Stimulated activated CD4-positive, alpha-beta T cell treated with anti-CD3 and anti-CD28 coated beads, Interleukin-1b, Interleukin-23, amount 100 ng/mL, for 1 hour (primary cell): ENCODE results near the gene RHOT2.
A peak's percentile ranks its signal among the peaks of the same experiment; 100 is the strongest.
"Not testable (repeated sequence)": the region's sequence is repeated elsewhere in the genome, so short reads cannot be mapped to it uniquely, and the experiment has no call there.

Experiments used
- DNase-seq, 2 donors: peaks; one replicate each; pipeline ENCODE4 v3.0.0-alpha.2; 2020; ENCODE audit warnings: low read depth in 2 of 2

Gene RHOT2

GRCh38 chr16:680967-681745 lies 13.2 kb downstream of the RHOT2 start:
- no peak for DNase-seq

GRCh38 chr16:681746-682427 lies 14.0 kb downstream of the RHOT2 start:
- no peak for DNase-seq

- no peak for DNase-seq
These were observed 14.8 kb downstream of the RHOT2 start for GRCh38 chr16:682493-683395.

- DNase-seq, result no peak
These were observed 15.6 kb downstream of the RHOT2 start for GRCh38 chr16:683396-684070.

- peak; percentile 91 to 98 for DNase-seq
These were observed 16.3 kb downstream of the RHOT2 start, which contains the start of gene JMJD8 for GRCh38 chr16:684071-684794. Gene JMJD8 (minus strand): TSS chr16:684334. CDS start chr16:684319, 15 bp downstream.

GRCh38 chr16:684961-685696 lies 17.2 kb downstream of the RHOT2 start:
- DNase-seq, result no peak

- DNase-seq, result no peak
These were observed 18.0 kb downstream of the RHOT2 start for GRCh38 chr16:685967-686366.

- DNase-seq, result no peak
These were observed 18.7 kb downstream of the RHOT2 start for GRCh38 chr16:686459-687260.

GRCh38 chr16:687499-687898 lies 19.6 kb downstream of the RHOT2 start:
- no peak for DNase-seq

GRCh38 chr16:689175-689897 lies 21.4 kb downstream of the RHOT2 start:
- DNase-seq, result no peak

- DNase-seq, result not testable (repeated sequence)
These were observed 23.3 kb downstream of the RHOT2 start for GRCh38 chr16:691242-691641.

GRCh38 chr16:692356-693108 lies 24.6 kb downstream of the RHOT2 start:
- DNase-seq, result no peak

GRCh38 chr16:693364-693763 lies 25.4 kb downstream of the RHOT2 start:
- DNase-seq, result no peak

- no peak for DNase-seq
These were observed 25.8 kb downstream of the RHOT2 start for GRCh38 chr16:693766-694165.

GRCh38 chr16:694187-694862 lies 26.4 kb downstream of the RHOT2 start:
- no peak for DNase-seq

GRCh38 chr16:694863-695354 lies 27.0 kb downstream of the RHOT2 start:
- DNase-seq, result no peak
